IMR-90 (cell line): ENCODE measurements around the gene PLCD1. TPM values are rescaled to one million over a fixed set of nuclear protein-coding genes. Genes with fewer than 3 reads are reported as not detected.

ENCODE experiments used
- ATAC-seq: fragments of 200-7000 bp; cut with Tn5 transposase; 2 replicates; pipeline ENCODE4 v1.9.1; 2020; ENCODE audit warnings: low read depth, mild to moderate bottlenecking, moderate library complexity
- BruUV-seq: library from RNA; stranded (reverse); fragments of 400-500 nt; replicated peaks from 2 replicates; lab custom pipeline; 2021; lab: Mats Ljungman, UMichigan
- CTCF ChIA-PET: fragments of 300-600 bp; formaldehyde crosslinking; extraction: SDS; loops from one replicate; lab custom pipeline; 2021; ENCODE audit warnings: antibody characterized with exemption; lab: Yijun Ruan, JAX
- POLR2A ChIA-PET: fragments of 300-600 bp; sonication (Branson Sonifier 250); formaldehyde crosslinking; loops from one replicate; lab custom pipeline; 2022; ENCODE audit warnings: antibody characterized with exemption; ENCODE audit not compliant: unreplicated experiment; lab: Charles Lee
- DNase-seq: peaks from one replicate; pipeline ENCODE4 v3.0.0; 2013
- H2AFZ ChIP-seq: replicated peaks from 2 replicates; pipeline ENCODE3; 2013; ENCODE audit warnings: low read length, mild to moderate bottlenecking; ENCODE audit not compliant: poor library complexity
- H2AK5ac ChIP-seq: 2 replicates; pipeline ENCODE4 v1.6.1; 2013; ENCODE audit warnings: low read depth, low read length, inconsistent platforms
- H2AK9ac ChIP-seq: replicated peaks from 2 replicates; pipeline ENCODE3; 2013; ENCODE audit warnings: mild to moderate bottlenecking, low read depth, low read length, moderate library complexity; ENCODE audit not compliant: poor library complexity
- H2BK120ac ChIP-seq: 2 replicates; pipeline ENCODE4 v1.6.1; 2013; ENCODE audit warnings: low read depth, low read length, inconsistent platforms
- H2BK15ac ChIP-seq: 3 replicates; pipeline ENCODE4 v1.6.1; 2013; ENCODE audit warnings: low read depth, low read length, inconsistent platforms
- H2BK20ac ChIP-seq: 2 replicates; pipeline ENCODE4 v1.6.1; 2013; ENCODE audit warnings: low read depth, mild to moderate bottlenecking, inconsistent platforms, low read length, moderate library complexity
- H2BK5ac ChIP-seq: 2 replicates; pipeline ENCODE4 v1.6.1; 2013; ENCODE audit warnings: mild to moderate bottlenecking, low read depth, low read length, inconsistent platforms; ENCODE audit not compliant: poor library complexity, severe bottlenecking
- H3K14ac ChIP-seq: replicated peaks from 2 replicates; pipeline ENCODE4 v1.6.1; 2013; ENCODE audit warnings: low read depth, low read length, inconsistent platforms
- H3K18ac ChIP-seq: 2 replicates; pipeline ENCODE4 v1.6.1; 2013; ENCODE audit warnings: low read depth, low read length, control low read depth
- H3K23ac ChIP-seq: 2 replicates; pipeline ENCODE4 v1.6.1; 2013; ENCODE audit warnings: low read depth, low read length, inconsistent platforms
- H3K27ac ChIP-seq: 2 replicates; pipeline ENCODE4 v1.5.1; 2013; ENCODE audit warnings: mild to moderate bottlenecking, control low read depth, low read length; ENCODE audit not compliant: insufficient read depth
- H3K27me3 ChIP-seq: 2 replicates; pipeline ENCODE4 v1.6.1; 2013; ENCODE audit warnings: low read length; ENCODE audit not compliant: control insufficient read depth, insufficient read depth
- H3K36me3 ChIP-seq: 2 replicates; pipeline ENCODE4 v1.6.1; 2013; ENCODE audit warnings: low read length, mixed read lengths; ENCODE audit not compliant: control insufficient read depth, insufficient read depth
- H3K4ac ChIP-seq: 2 replicates; pipeline ENCODE4 v1.6.1; 2013; ENCODE audit warnings: low read depth, low read length, inconsistent platforms
- H3K4me1 ChIP-seq: 2 replicates; pipeline ENCODE4 v1.6.1; 2013; ENCODE audit warnings: low read length, mixed read lengths; ENCODE audit not compliant: control insufficient read depth, insufficient read depth
- H3K4me2 ChIP-seq: 2 replicates; pipeline ENCODE4 v1.6.1; 2013; ENCODE audit warnings: low read depth, mild to moderate bottlenecking, control low read depth, low read length, moderate library complexity
- H3K4me3 ChIP-seq: 2 replicates; pipeline ENCODE4 v1.5.1; 2013; ENCODE audit warnings: low read depth, mild to moderate bottlenecking, control low read depth, low read length, moderate library complexity; ENCODE audit not compliant: insufficient read depth
- H3K56ac ChIP-seq: 2 replicates; pipeline ENCODE4 v1.6.1; 2013; ENCODE audit warnings: low read length, inconsistent platforms; ENCODE audit not compliant: insufficient read depth; ENCODE audit errors: extremely low read depth
- H3K79me1 ChIP-seq, 2 experiments: 2 replicates each; pipeline ENCODE4 v1.6.1; 2013; ENCODE audit warnings: low read length in 2 of 2, inconsistent platforms in 1 of 2, low read depth in 1 of 2
- H3K9ac ChIP-seq: 2 replicates; pipeline ENCODE4 v1.6.1; 2013; ENCODE audit warnings: low read depth, low read length, control low read depth
- H3K9me1 ChIP-seq: 2 replicates; pipeline ENCODE4 v1.6.1; 2013; ENCODE audit warnings: low read length, inconsistent platforms; ENCODE audit not compliant: insufficient read depth
- H3K9me3 ChIP-seq: 2 replicates; pipeline ENCODE4 v1.6.1; 2013; ENCODE audit warnings: low read length; ENCODE audit not compliant: control insufficient read depth, insufficient read depth
- H4K20me1 ChIP-seq: 2 replicates; pipeline ENCODE4 v1.6.1; 2013; ENCODE audit warnings: low read length, inconsistent platforms; ENCODE audit not compliant: insufficient read depth
- H4K5ac ChIP-seq: 2 replicates; pipeline ENCODE4 v1.6.1; 2013; ENCODE audit warnings: mild to moderate bottlenecking, low read depth, low read length, control low read depth
- H4K8ac ChIP-seq, 2 experiments: 2 replicates each; pipeline ENCODE4 v1.6.1; 2013; ENCODE audit warnings: low read depth in 2 of 2, low read length in 2 of 2, control low read depth in 1 of 2, inconsistent platforms in 1 of 2
- H4K91ac ChIP-seq: 2 replicates; pipeline ENCODE4 v1.6.1; 2013; ENCODE audit warnings: low read depth, low read length, inconsistent platforms; ENCODE audit not compliant: insufficient read depth
- BHLHE40 ChIP-seq: fragments of 150-350 bp; IDR thresholded peaks from 2 replicates; pipeline ENCODE4 v1.6.1; 2016; ENCODE audit warnings: mild to moderate bottlenecking, low read depth, low read length
- CEBPB ChIP-seq: IDR thresholded peaks from 2 replicates; pipeline ENCODE4 v1.6.1; 2012; ENCODE audit warnings: low read depth, low read length, improper control_type of control experiment
- CHD1 ChIP-seq: IDR thresholded peaks from 2 replicates; pipeline ENCODE4 v1.6.1; 2012; ENCODE audit warnings: low read depth, low read length, improper control_type of control experiment
- ELK1 ChIP-seq: fragments of 150-350 bp; IDR thresholded peaks from 2 replicates; pipeline ENCODE4 v1.6.1; 2016; ENCODE audit warnings: low read depth, mild to moderate bottlenecking, low read length, moderate library complexity, borderline replicate concordance
- FOS ChIP-seq: fragments of 150-350 bp; IDR thresholded peaks from 2 replicates; pipeline ENCODE4 v1.6.1; 2016; ENCODE audit warnings: low read depth, low read length
- MAFK ChIP-seq: IDR thresholded peaks from 2 replicates; pipeline ENCODE4 v1.6.1; 2012; ENCODE audit warnings: low read depth, low read length, improper control_type of control experiment
- MAZ ChIP-seq: IDR thresholded peaks from 2 replicates; pipeline ENCODE4 v1.6.1; 2012; ENCODE audit warnings: low read depth, mild to moderate bottlenecking, low read length, improper control_type of control experiment, moderate library complexity, borderline replicate concordance
- MXI1 ChIP-seq: IDR thresholded peaks from 2 replicates; pipeline ENCODE4 v1.6.1; 2012; ENCODE audit warnings: low read depth, mild to moderate bottlenecking, low read length, moderate library complexity, borderline replicate concordance
- NFE2L2 ChIP-seq: fragments of 150-350 bp; IDR thresholded peaks from 2 replicates; pipeline ENCODE4 v1.6.1; 2016; ENCODE audit warnings: low read depth, mild to moderate bottlenecking, low read length
- POLR2A ChIP-seq: IDR thresholded peaks from 2 replicates; pipeline ENCODE4 v1.6.1; 2012; ENCODE audit warnings: mild to moderate bottlenecking, low read depth, low read length
- RAD21 ChIP-seq: IDR thresholded peaks from 2 replicates; pipeline ENCODE4 v1.6.1; 2012; ENCODE audit warnings: low read length, improper control_type of control experiment
- RCOR1 ChIP-seq: IDR thresholded peaks from 2 replicates; pipeline ENCODE4 v1.6.1; 2012; ENCODE audit warnings: mild to moderate bottlenecking, low read length, improper control_type of control experiment; ENCODE audit not compliant: insufficient replicate concordance
- RFX5 ChIP-seq: IDR thresholded peaks from 2 replicates; pipeline ENCODE4 v1.8.0; 2012; ENCODE audit warnings: low read depth, mild to moderate bottlenecking, low read length, moderate library complexity
- SMC3 ChIP-seq: fragments of 150-350 bp; IDR thresholded peaks from 2 replicates; pipeline ENCODE4 v1.6.1; 2016; ENCODE audit warnings: low read depth, mild to moderate bottlenecking, antibody characterized with exemption, low read length, moderate library complexity
- USF2 ChIP-seq: fragments of 150-350 bp; IDR thresholded peaks from 2 replicates; pipeline ENCODE4 v1.6.1; 2017; ENCODE audit warnings: mild to moderate bottlenecking, antibody characterized with exemption, low read length, low read depth
- WGBS, 2 experiments: methylation state at CpG; one replicate each; pipeline versions ENCODE4 v1.1.5 to v1.1.7; 2013; ENCODE audit warnings: missing lambda C conversion rate in 2 of 2; ENCODE audit not compliant: insufficient read length in 1 of 2; ENCODE audit errors: extremely low coverage in 2 of 2; 5-methylcytosine and 5-hydroxymethylcytosine counted together
- dilution Hi-C: fragments of 300-500 bp; cut with HindIII; formaldehyde crosslinking; loops from one replicate; pipeline ENCODE4 v1.14.3; 2018; ENCODE audit warnings: low sequenced_read_pairs; ENCODE audit not compliant: unreplicated experiment
- in situ Hi-C: fragments of 300-500 bp; cut with MboI; formaldehyde crosslinking; loops from 3 replicates; pipeline ENCODE4 v1.14.3; 2019; ENCODE audit warnings: low sequenced_read_pairs, inconsistent platforms, mixed read lengths
- intact Hi-C: fragments of 100-400 bp; cut with micrococcal nuclease; formaldehyde crosslinking; loops from 2 replicates; pipeline ENCODE4 v1.10.0; 2022
- polyA plus RNA-seq, 3 experiments: library from polyadenylated mRNA; depleted of rRNA; stranded (reverse); fragments of >200 nt; gene quantifications; 2 replicates each; pipeline ENCODE4 v1.2.3, GENCODE V29; 2012; ENCODE audit warnings: low replicate concordance in 1 of 3
- total RNA-seq: library from RNA; depleted of rRNA; stranded (reverse); fragments of >200 nt; gene quantifications from 2 replicates; pipeline ENCODE4 v1.2.3, GENCODE V29; 2012
- TF ChIP-seq, protein P1 (sequence below): conservative IDR thresholded peaks from 2 replicates; pipeline ENCODE4 v1.5.1; 2012; ENCODE audit warnings: mild to moderate bottlenecking, low read depth, low read length, improper control_type of control experiment

PLCD1 gene
- total and polyA plus RNA-seq, 2 of the 4 experiments (the other 2 are of a cell fraction): 14.9 to 16.3 TPM

GRCh38 chr3:37988931-37989525 is 40.4 kb downstream of the PLCD1 start:
- Histone ChIP-seq H2AK5ac (no peak overlapping the region), H4K8ac (no peak overlapping the region), H3K4ac (no peak overlapping the region), H3K9me1 (0 out of 2 replicates have a peak, but pooled peaks cover 4% of the 10 kb centered on the region), H3K18ac (no peak overlapping the region), H2AK9ac (no peak overlapping the region), H3K36me3 (peaks cover 3% of the 10 kb centered on the region; the same call in 1 of the 2 replicates), H3K9me3 (no peaks in the 10 kb centered on the region), H3K79me1 (no peaks in the 10 kb centered on the region), H4K20me1 (no peaks in the 10 kb centered on the region), H2AFZ (peak overlapping the region; percentile 24), H2BK20ac (no peak overlapping the region), H3K23ac (no peak overlapping the region), H3K56ac (no peak overlapping the region), H3K14ac (no peak overlapping the region), H3K27ac (no peak overlapping the region), H2BK5ac (no peak overlapping the region), H2BK15ac (no peak overlapping the region), H4K5ac (no peak overlapping the region), H3K4me1 (peaks cover 2% of the 10 kb centered on the region), H3K4me3 (no peak overlapping the region), H3K4me2 (no peak overlapping the region), H4K91ac (no peak overlapping the region), H3K9ac (no peak overlapping the region), H3K27me3 (no peaks in the 10 kb centered on the region; the same call in 1 of the 2 replicates), H2BK120ac (no peak overlapping the region)
- intact Hi-C loops (no loop called here), in situ Hi-C loops (no loop called here), dilution Hi-C loops (no loop called here)
- TF ChIP-seq RFX5 (no peak), CEBPB (no peak), MAFK (no peak), BHLHE40 (no peak), RCOR1 (no peak), POLR2A (no peak), RAD21 (no peak), MAZ (no peak), CHD1 (no peak), FOS (no peak), SMC3 (no peak), NFE2L2 (no peak), ELK1 (no peak), MXI1 (no peak), USF2 (no peak)
- TF ChIP-seq, protein P1, sequence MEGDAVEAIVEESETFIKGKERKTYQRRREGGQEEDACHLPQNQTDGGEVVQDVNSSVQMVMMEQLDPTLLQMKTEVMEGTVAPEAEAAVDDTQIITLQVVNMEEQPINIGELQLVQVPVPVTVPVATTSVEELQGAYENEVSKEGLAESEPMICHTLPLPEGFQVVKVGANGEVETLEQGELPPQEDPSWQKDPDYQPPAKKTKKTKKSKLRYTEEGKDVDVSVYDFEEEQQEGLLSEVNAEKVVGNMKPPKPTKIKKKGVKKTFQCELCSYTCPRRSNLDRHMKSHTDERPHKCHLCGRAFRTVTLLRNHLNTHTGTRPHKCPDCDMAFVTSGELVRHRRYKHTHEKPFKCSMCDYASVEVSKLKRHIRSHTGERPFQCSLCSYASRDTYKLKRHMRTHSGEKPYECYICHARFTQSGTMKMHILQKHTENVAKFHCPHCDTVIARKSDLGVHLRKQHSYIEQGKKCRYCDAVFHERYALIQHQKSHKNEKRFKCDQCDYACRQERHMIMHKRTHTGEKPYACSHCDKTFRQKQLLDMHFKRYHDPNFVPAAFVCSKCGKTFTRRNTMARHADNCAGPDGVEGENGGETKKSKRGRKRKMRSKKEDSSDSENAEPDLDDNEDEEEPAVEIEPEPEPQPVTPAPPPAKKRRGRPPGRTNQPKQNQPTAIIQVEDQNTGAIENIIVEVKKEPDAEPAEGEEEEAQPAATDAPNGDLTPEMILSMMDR: no peak
- no peak for ATAC-seq
- 79% methylated on average over 13 of the region's 15 CpGs; no CpG with 5 or more reads in 1 of the 2 experiments for whole genome bisulfite sequencing, 2 experiments
- DNase-seq: no peak
- BruUV-seq: no TSS peak
- CTCF ChIA-PET: no interaction called here
- POLR2A ChIA-PET: no interaction called here
